Gastroesophageal sphincter (tissue), 3 donors: ENCODE measurements around the gene FYN.

ENCODE experiments used
- EP300 ChIP-seq: sonication (generic); formaldehyde crosslinking; IDR thresholded peaks from one replicate; pipeline ENCODE4 v1.6.1; 2017; ENCODE audit warnings: antibody characterized with exemption, mild to moderate bottlenecking
- POLR2A ChIP-seq, 2 donors: fragments of 450-650 bp; IDR thresholded peaks; one replicate each; pipeline ENCODE4 v1.6.1; 2017; ENCODE audit warnings: antibody characterized with exemption in 2 of 2, mild to moderate bottlenecking in 2 of 2, moderate library complexity in 1 of 2
- POLR2AphosphoS5 ChIP-seq: sonication (generic); formaldehyde crosslinking; IDR thresholded peaks from one replicate; pipeline ENCODE4 v1.6.1; 2017; ENCODE audit warnings: antibody characterized with exemption
- TF ChIP-seq, protein P1 (sequence below), 4 experiments: fragments of 200-600 bp in 2 of 4; fragments of 450-650 bp in 2 of 4; sonication (generic) in 1 of 4; IDR thresholded peaks; one replicate each; pipeline ENCODE4 v1.5.1; 2017 to 2019; ENCODE audit warnings: antibody characterized with exemption in 4 of 4, mild to moderate bottlenecking in 2 of 4, moderate library complexity in 2 of 4

DNA sequence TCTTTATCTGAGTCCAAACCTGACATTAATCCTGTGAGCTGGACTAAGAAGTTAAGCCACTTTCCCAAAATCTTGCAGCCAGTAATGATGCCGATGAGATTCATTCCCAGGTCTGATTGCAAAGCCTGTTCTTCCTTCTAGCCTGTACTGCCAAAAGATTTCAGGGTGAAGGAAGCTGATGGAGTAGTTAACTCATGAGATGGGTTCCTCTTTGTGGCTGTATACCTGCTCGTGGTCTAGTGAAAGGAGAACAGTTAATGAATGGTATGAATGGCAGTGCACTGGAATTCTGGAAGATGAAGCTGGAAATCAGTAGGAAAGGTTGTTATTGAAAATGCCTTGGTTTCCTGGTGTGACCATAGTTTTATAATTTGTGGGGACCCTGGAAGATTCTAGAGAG lies 112.0 kb downstream of the FYN start:
- TF ChIP-seq, protein P1, sequence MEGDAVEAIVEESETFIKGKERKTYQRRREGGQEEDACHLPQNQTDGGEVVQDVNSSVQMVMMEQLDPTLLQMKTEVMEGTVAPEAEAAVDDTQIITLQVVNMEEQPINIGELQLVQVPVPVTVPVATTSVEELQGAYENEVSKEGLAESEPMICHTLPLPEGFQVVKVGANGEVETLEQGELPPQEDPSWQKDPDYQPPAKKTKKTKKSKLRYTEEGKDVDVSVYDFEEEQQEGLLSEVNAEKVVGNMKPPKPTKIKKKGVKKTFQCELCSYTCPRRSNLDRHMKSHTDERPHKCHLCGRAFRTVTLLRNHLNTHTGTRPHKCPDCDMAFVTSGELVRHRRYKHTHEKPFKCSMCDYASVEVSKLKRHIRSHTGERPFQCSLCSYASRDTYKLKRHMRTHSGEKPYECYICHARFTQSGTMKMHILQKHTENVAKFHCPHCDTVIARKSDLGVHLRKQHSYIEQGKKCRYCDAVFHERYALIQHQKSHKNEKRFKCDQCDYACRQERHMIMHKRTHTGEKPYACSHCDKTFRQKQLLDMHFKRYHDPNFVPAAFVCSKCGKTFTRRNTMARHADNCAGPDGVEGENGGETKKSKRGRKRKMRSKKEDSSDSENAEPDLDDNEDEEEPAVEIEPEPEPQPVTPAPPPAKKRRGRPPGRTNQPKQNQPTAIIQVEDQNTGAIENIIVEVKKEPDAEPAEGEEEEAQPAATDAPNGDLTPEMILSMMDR (IDR thresholded peaks at IDR 0.05), result no peak
- TF ChIP-seq POLR2AphosphoS5 (no peak), POLR2A (IDR thresholded peaks at IDR 0.05) (no peak), EP300 (no peak)
